ENCODE data around the gene PFKL.

DNA sequence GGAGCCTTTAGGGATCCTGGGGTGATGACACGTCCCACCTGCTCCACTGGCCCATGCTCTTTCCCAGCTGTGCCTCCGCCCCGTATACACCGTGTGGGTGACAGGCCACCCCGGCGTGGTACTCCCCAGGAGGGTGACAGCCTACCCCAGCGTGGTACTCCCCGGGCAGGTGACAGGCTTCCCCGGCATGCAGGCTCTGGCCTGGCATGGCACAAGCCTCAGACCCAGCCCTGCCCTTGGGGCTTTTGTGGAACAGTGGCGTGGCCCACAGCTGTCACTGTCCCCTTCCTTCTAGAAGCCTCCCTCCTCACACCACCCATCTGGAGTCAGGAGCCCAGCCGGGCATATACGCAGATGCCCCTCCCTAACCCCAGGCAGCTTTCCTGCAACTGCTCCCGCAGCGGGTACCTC, 4.7 kb upstream of the PFKL start:
- TF ChIP-seq EZH2 (optimal IDR thresholded peaks at IDR 0.05; ENCODE audit: low read depth, low read length) (no peak), CTCF (IDR thresholded peaks at IDR 0.05; ENCODE audit: low read length) (no peak)

Measured in MM.1S (cell line).